Umbilical cord (tissue), 2 donors: ENCODE data around the gene CENPW. TPM values are rescaled to one million over a fixed set of nuclear protein-coding genes. Genes with fewer than 3 reads are reported as not detected.

Experiments
- DNase-seq: peaks from one replicate; pipeline ENCODE4 v3.0.0-alpha.2; 2015; ENCODE audit warnings: low spot score
- total RNA-seq: library from RNA; depleted of rRNA; stranded (reverse); fragments of >200 nt; gene quantifications from one replicate; pipeline ENCODE4 v1.2.3, GENCODE V29; 2014; ENCODE audit warnings: low replicate concordance; ENCODE audit not compliant: insufficient read depth

Gene CENPW
- total RNA-seq, 1 donor from 2014 or later: 1.9 TPM

GRCh38 chr6:126373344-126373743 lies 33.4 kb downstream of the CENPW start:
- DNase-seq: no peak

GRCh38 chr6:126374372-126374771 lies 34.5 kb downstream of the CENPW start:
- no peak for DNase-seq

GRCh38 chr6:126376682-126377081 lies 36.8 kb downstream of the CENPW start:
- DNase-seq: no peak

- DNase-seq: no peak
These were observed 37.8 kb downstream of the CENPW start for GRCh38 chr6:126377594-126378153.

- no peak for DNase-seq
These were observed 40.2 kb downstream of the CENPW start for GRCh38 chr6:126380072-126380583.

- DNase-seq: no peak
These were observed 41.6 kb downstream of the CENPW start for GRCh38 chr6:126381498-126381897.

- no peak for DNase-seq
These were observed 43.3 kb downstream of the CENPW start for GRCh38 chr6:126383203-126383602.

- DNase-seq: no peak
These were observed 45.6 kb downstream of the CENPW start for GRCh38 chr6:126385536-126385935.

GRCh38 chr6:126388104-126388598 lies 48.2 kb downstream of the CENPW start:
- peak; percentile 5 for DNase-seq

GRCh38 chr6:126396131-126396530 lies 56.2 kb downstream of the CENPW start:
- DNase-seq: no peak
